Measurements from ENCODE around the gene CD151. TPM values are rescaled to one million over a fixed set of nuclear protein-coding genes. Genes with fewer than 3 reads are reported as not detected.

CD151 gene
- total RNA-seq = 776 TPM
- long read RNA-seq, transcript CD151-202 (9 exons, 1,658 nt) = major isoform, 620 of 1,348 reads
- long read RNA-seq, transcript CD151-220 (8 exons, 1,835 nt) = minor isoform, 10 of 1,348 reads
- long read RNA-seq, transcript CD151-201 (9 exons, 1,545 nt) = minor isoform, 94 of 1,348 reads
- long read RNA-seq, transcript CD151-203 (8 exons, 1,486 nt) = minor isoform, 309 of 1,348 reads
- long read RNA-seq, partial matches to known transcripts = 186 of 1,348 reads
- long read RNA-seq, other reads (novel, unspliced or antisense) = 125 of 1,348 reads

DNA sequence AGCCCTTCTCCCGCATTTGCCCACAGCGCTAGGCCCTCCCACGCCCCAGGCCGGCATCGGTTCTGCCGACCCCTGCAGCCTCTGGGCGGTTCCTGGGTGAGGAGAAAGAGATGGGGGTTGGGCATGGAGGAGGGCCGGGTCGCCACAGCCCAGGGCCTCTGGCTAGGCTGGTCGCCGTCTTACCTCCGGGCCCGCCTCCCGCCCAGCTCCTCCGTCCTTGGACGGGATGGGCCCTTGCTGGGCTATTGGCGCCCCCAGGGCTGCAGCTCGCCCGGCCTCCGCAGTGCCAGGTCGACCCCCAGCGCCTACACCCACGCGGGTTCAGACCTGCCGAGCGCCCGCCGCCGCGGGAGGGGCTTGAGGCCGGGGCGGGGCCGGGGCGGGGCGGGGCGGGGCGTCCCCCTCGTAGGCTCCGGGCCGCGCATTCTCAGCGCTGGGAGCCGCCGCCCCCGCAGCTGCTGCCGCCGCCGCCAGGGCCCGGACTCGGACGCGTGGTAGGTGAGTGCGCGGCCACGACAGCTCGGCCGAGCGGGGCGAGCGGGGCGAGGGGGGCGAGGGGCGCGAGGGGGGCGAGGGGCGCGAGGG is at the start of gene CD151:
CD151 (plus strand) TSS at position 424 of the 585 bp plus-strand sequence. CDS start 3,118 bp downstream, outside the sequence.
- no peak for DNase-seq (ENCODE audit: low spot score)

- no peak for DNase-seq (ENCODE audit: low spot score)
Observed at GRCh38 chr11:783581-784015, 49.2 kb upstream of the CD151 start.

DNA sequence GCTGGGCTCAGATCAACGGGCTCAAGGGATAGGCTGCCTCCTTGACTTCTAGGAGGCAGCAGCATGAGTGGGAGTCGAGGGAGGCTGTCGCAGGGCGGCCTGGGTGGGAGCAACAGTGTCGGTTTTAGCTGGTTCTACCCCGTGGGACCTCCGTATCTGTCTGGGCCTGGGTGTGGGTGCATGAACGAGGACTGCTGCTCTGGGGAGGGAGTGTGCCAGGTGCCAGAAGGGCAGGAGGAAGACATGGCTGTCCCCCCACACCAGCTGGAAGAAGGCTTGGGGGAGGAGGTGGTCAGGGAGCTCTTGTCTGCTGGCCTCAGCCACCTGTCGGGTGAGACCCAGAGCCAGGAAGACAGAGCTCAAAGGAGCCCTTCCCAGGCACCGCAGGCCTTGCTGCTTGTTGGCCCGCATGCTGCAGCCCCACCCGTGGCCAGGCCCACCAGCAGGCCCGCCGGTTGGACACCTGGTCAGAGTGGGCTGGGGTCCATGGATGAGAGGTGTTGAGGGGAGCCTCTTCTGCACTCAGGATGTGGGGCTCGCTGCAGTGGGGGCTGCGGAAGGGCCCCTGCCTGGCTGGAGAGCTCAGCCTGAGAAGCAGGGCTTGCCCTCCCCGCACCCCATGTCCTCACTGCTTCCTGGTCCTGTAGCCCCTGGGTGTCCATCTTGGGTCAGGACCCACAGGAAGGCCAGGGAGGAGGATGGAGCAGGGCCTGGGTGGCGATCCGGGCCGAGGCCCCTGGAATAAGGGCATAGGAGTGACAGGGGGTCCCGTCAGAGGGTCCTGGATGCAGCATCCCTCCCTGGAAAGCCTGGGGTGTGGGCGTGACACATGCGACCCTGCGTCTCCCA is 46.3 kb upstream of the CD151 start:
- no peak for DNase-seq (ENCODE audit: low spot score)

GRCh38 chr11:787084-787675 is 45.6 kb upstream of the CD151 start:
- no peak for DNase-seq (ENCODE audit: low spot score)

GRCh38 chr11:788009-788640 is 44.6 kb upstream of the CD151 start:
- no peak for DNase-seq (ENCODE audit: low spot score)

DNA sequence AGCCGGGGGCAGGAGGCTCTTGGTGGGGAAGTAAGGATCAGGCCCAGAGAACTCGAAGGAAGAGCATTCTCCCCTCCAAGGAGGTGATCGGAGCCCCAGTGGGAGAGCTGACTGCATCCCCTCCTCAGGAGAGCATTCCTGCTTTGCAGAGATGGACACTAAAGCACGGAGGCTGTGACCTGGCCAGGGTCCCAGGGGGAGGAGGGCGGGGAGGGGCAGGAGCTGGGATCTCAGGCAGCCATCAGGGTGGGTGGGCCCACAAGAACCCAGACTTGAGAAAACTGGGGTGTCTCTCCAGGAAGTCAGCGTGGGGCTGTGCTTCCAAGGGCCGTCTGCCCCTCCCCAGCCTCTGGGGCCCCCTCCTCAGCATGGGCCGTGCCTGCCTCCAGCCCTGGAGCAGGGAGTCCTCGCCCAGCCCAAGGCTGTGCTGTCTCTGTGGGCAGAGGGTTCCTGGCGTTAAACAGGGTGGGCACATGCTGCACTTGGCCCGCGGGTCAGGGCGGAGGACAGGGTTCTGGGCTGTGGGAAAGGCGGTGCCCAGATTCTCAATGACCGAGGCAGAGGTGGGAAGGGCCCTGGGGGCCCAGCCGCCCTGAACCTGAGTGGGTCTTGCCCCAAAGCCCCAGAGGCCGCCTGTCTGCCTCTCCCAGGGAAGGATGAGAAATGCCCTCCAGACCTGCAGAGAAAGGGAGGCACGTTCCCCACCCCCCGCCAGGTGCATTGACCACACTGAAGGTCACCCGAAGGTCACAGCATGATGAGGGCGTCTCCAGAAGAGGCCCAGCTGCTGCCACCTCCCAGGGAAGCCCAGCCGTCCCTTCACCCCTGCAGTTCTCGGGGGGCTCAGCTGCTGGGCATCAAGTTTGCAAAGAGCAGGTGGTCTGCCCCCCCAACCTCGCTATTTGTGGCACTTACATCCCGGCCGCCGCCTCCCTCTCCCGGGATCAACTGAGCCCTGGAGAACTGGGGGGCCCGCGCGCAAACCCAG is 43.5 kb upstream of the CD151 start:
- DNase-seq (ENCODE audit: low spot score) = no peak

- DNase-seq (ENCODE audit: low spot score) = no peak
Observed at GRCh38 chr11:789943-790342, 42.8 kb upstream of the CD151 start, which contains the start of gene CEND1. Gene CEND1 (minus strand): TSS chr11:790090. CDS start chr11:788576, 1,514 bp downstream.

DNA sequence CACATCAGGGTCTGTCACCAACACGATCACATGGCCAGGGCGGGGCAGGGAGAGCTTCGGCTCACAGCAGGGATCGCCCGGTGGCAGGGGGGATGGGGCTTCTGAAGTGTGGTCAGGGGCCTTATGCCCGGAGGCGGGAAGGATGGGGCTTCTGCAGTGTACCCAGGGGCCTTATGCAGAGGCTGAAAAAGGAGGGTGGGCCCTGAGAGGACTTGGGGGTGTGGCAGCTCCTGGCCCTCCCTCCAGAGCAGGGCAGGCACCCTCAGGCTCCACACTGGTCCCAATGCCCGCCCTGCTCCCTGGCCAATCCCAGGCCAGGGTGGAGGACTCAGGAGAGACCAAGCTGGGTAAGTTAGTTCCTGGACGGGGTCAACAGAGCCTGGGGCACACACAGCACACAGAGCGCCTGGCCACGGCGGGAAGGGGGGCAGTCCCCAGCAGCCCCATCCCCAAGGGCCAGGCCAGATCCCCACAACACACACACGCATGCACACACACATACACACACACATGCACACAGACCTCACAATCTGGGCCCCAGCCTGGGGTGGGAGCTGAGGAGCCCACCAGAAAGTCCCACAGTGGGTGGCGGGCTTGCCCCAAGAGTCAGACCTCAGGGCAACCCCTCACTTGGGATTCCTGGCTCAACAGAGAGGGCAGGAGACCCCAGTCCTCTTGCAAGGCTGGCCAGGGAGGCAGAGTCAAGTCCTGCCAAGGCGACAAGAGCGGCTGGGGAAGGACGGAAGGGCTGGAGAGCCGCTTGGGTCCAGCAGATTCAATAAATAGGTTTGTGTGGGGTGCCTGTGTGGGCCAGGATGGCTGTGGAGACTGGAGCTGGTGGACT is 41.8 kb upstream of the CD151 start:
- no peak for DNase-seq (ENCODE audit: low spot score)

DNA sequence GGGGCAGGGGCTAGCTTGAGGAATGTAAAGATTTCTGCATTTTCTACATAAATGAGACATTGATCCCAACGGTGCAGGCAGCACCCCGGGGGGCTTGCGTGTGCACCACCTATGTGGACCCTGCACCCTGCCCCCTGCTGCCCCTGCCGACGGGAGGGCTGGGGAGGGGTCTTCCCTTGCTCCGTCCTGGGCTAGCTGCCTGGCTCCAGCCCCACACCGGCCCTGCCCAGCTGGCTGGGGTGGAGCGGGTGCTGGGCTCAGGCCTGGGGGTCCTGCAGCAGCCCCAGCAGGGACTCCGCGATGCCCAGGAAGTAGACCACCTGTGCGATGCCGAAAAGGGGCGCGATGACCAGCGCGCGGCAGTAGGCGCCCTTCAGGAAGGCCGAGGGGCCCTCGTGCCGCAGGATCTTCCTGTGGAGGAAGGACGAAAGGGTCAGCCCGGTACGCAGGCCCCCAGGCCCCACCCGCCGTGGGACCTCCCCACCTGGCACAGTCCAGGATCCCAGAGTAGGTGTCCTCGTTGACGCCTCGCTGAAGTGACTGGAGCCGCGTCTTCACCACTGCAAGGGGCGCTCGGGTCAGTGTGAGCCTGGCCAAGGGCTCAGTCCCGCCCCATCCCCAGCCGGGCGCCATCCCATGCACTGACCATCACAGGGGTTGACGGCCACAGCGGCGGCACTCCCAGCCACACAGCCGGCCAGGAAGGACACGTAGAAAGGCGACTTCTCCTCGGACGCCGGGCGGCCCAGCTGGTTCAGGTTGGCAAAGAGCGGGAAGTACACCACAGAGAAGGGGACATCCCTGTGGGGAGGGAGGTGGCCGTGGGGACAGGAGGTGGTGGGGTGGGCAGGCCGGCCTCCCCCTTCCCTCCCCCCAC is 40.9 kb upstream of the CD151 start:
- DNase-seq (ENCODE audit: low spot score) = no peak

DNA sequence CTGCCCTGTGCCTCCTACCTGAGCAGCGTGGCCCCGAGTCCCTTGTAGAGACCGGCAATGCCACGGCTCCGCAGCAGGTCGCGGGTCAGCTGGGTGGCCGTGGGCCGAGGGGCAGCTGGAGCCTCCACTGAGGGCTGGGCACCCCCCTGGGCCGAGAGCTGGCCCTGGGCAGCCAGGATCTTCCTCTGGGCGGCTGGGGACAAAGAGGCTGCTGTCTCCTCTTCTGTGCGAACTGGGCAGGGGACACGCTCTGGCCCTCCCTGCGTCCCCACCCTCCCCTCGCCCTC is 40.3 kb upstream of the CD151 start:
- no peak for DNase-seq (ENCODE audit: low spot score)

DNA sequence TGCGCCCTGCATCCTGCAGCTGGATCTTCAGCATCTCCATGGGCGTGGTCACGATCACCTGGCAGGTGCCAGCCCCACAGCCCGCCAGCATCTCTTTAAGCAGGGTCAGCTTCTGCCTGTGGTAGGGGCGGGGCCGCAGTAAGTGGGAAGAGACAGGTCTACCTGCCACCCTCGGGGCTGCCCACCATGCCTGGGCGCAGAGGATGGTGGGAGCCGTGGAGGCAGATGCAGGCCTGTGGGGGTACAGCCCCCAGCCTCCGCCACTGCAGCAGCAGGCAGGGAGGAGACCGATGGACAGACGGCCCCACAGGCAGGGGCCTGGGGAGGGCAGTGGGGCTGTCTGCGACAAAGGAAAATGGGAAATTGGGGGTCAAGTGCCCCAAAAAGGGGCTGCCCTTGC is 39.9 kb upstream of the CD151 start:
- no peak for DNase-seq (ENCODE audit: low spot score)

DNA sequence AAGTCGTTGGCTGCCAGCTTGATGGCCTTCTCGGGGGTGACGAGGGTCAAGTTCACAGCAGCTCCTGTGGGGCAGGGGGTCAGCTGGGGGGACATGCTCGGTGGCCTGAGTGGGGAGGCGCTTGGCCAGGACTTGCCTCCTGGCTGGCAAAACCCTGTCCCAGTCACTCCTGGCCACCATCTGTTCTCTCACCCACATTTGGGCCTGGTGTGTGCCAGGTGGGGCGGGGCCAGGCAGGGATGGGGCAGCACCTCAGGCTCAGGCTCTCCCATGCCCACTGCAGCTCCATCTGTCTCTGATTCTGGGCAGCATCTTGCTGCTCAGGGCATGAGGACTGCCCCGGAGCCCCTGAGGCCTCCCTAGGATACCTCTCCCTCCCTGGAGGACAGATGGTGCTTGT is 39.2 kb upstream of the CD151 start:
- DNase-seq (ENCODE audit: low spot score) = no peak

- no peak for DNase-seq (ENCODE audit: low spot score)
Observed at GRCh38 chr11:794013-794765, 38.6 kb upstream of the CD151 start.

- DNase-seq (ENCODE audit: low spot score) = no peak
Observed at GRCh38 chr11:794766-795633, 37.8 kb upstream of the CD151 start.

DNA sequence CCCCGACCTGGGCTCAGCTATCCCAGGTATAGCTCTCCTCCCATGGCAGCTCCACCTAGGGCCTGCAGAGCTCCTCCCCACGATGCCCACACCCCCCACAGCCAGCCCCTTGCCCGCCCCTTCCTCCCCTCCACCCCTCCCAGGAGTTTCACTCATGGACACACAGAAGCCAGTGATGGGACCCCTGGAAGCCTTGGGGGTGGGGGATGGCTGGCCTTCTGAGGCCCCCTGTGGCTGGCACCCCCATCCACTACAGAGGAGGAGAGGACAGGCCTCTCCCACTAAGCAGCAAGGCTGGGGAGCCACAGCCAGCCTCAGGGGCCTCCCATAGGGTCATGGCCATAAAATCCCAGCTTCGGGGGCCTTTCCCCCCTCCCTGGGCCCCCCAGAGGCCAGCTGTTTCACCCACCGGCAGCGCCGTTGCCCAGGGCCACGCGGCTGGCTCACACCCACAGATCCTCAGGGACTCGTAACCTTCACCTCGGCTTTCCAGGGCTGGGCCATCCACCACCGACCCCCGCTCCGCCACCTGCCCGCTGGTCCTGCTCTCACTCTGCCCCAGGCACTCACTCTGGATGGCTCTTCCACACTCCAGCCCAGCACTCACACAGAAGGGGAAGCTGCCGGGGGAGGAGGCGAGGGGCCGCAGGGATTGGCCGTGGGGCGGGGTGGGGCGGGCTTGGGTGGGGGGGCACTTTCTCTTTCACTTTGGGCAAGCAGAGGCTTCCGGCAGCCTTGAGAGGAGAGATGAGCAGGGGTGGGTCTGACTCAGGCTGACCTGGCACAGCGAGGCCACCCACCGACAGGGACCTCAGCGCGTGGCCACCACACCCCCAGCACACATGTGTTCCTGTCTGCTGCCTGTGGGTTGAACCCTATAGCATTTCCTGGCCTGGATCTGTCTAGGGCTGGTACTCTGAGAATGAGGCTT is 36.9 kb upstream of the CD151 start:
- DNase-seq (ENCODE audit: low spot score) = no peak
